Endodermal cell (in vitro differentiated cells): ENCODE results near the gene OTOF. TPM values are rescaled to one million over a fixed set of nuclear protein-coding genes. Genes with fewer than 3 reads are reported as not detected.

Source experiments
- DNase-seq: peaks from one replicate; pipeline ENCODE4 v3.0.0-alpha.2; 2017
- H3K27ac ChIP-seq: 2 replicates; pipeline ENCODE4 v1.5.1; 2013; ENCODE audit warnings: mild to moderate bottlenecking, low read depth, low read length, moderate library complexity
- H3K27me3 ChIP-seq: 2 replicates; pipeline ENCODE4 v1.6.1; 2013; ENCODE audit warnings: mild to moderate bottlenecking, low read length, moderate library complexity; ENCODE audit not compliant: insufficient read depth, control insufficient read depth, poor library complexity, severe bottlenecking
- H3K36me3 ChIP-seq: 2 replicates; pipeline ENCODE4 v1.7.0; 2013; ENCODE audit warnings: mild to moderate bottlenecking, low read length, moderate library complexity; ENCODE audit not compliant: control insufficient read depth, insufficient read depth
- H3K4me1 ChIP-seq: one replicate; pipeline ENCODE4 v1.7.0; 2013; ENCODE audit warnings: low read length; ENCODE audit not compliant: control insufficient read depth, insufficient read depth
- H3K4me3 ChIP-seq: 2 replicates; pipeline ENCODE4 v1.5.1; 2013; ENCODE audit warnings: mild to moderate bottlenecking, low read length, moderate library complexity
- H3K9ac ChIP-seq: 2 replicates; pipeline ENCODE4 v1.6.1; 2013; ENCODE audit warnings: mild to moderate bottlenecking, low read length, moderate library complexity; ENCODE audit not compliant: poor library complexity, severe bottlenecking; ENCODE audit errors: extremely low read depth
- H3K9me3 ChIP-seq: 2 replicates; pipeline ENCODE4 v1.6.1; 2013; ENCODE audit warnings: mild to moderate bottlenecking, low read length, moderate library complexity; ENCODE audit not compliant: control insufficient read depth
- H3K27ac Mint-ChIP-seq: 2 replicates; pipeline ENCODE4 v1.8.0; 2020; ENCODE audit warnings: mixed read lengths
- H3K27me3 Mint-ChIP-seq: 2 replicates; pipeline ENCODE4 v1.8.0; 2021; ENCODE audit warnings: mild to moderate bottlenecking, mixed read lengths; ENCODE audit not compliant: insufficient read depth
- H3K36me3 Mint-ChIP-seq: 2 replicates; pipeline ENCODE4 v1.8.0; 2020; ENCODE audit warnings: low read depth, mixed read lengths
- H3K4me1 Mint-ChIP-seq: 2 replicates; pipeline ENCODE4 v1.8.0; 2020; ENCODE audit warnings: mixed read lengths
- H3K4me3 Mint-ChIP-seq: 2 replicates; pipeline ENCODE4 v1.8.0; 2020; ENCODE audit warnings: mild to moderate bottlenecking, moderate library complexity, mixed read lengths
- H3K9me3 Mint-ChIP-seq: 2 replicates; pipeline ENCODE4 v1.8.0; 2020; ENCODE audit warnings: mild to moderate bottlenecking, mixed read lengths
- CTCF ChIP-seq: fragments of 200-600 bp; sonication (generic); conservative IDR thresholded peaks from 2 replicates; pipeline ENCODE4 v1.5.0; 2021; ENCODE audit warnings: antibody characterized with exemption, mild to moderate bottlenecking
- WGBS, 2 experiments: methylation state at CpG; one replicate each; pipeline versions ENCODE4 v1.1.5 to v1.1.7; 2013; ENCODE audit warnings: missing lambda C conversion rate in 2 of 2, mixed read lengths in 1 of 2; ENCODE audit not compliant: insufficient coverage in 1 of 2, insufficient read length in 1 of 2; 5-methylcytosine and 5-hydroxymethylcytosine counted together
- total RNA-seq, 2 donors: library from RNA; stranded (reverse); fragmentation: NEBNext Ultra II Directional in 1 of 2; extraction: Animal tissue kit (Norgen Biotek cat#: 25700) in 1 of 2; gene quantifications; 2 replicates in 1 of 2; 3 replicates in 1 of 2; pipeline ENCODE4 v1.2.1, GENCODE V29; 2021

The OTOF gene
- total RNA-seq, 2 donors from 2014 or later = 1.1 to 1.2 TPM

- WGBS, 2 experiments = 93 to 95% methylated on average over 4 to 6 of the region's 6 CpGs
- Mint-ChIP-seq H3K36me3 (no peaks in the 10 kb centered on the region), H3K9me3 (no peaks in the 10 kb centered on the region), H3K4me3 (no peak overlapping the region), H3K27ac (no peak overlapping the region), H3K27me3 (peaks cover 2% of the 10 kb centered on the region), H3K4me1 (peaks cover 7% of the 10 kb centered on the region)
- Histone ChIP-seq H3K27ac (no peak overlapping the region), H3K9ac (no peak overlapping the region), H3K4me1 (no peaks in the 10 kb centered on the region), H3K36me3 (no peaks in the 10 kb centered on the region), H3K9me3 (no peaks in the 10 kb centered on the region), H3K27me3 (no peaks in the 10 kb centered on the region), H3K4me3 (no peak overlapping the region)
- no peak for DNase-seq
- TF ChIP-seq CTCF = no peak
Observed at GRCh38 chr2:26411419-26411818, 66.5 kb downstream of the OTOF start.

- H3K4me3 ChIP-seq = no peak overlapping the region
- no peaks in the 10 kb centered on the region for H3K9me3 ChIP-seq
- H3K27ac Mint-ChIP-seq = no peak overlapping the region
- no peaks in the 10 kb centered on the region for H3K4me1 ChIP-seq
- H3K36me3 ChIP-seq = no peaks in the 10 kb centered on the region
- peaks cover 1% of the 10 kb centered on the region for H3K4me1 Mint-ChIP-seq
- TF ChIP-seq CTCF = no peak
- H3K27ac ChIP-seq = no peak overlapping the region
- no peaks in the 10 kb centered on the region for H3K27me3 ChIP-seq
- H3K9me3 Mint-ChIP-seq = no peaks in the 10 kb centered on the region
- DNase-seq = no peak
- H3K27me3 Mint-ChIP-seq = peaks cover 2% of the 10 kb centered on the region
- 100% methylated on average over 1 of the region's 2 CpGs; no CpG with 5 or more reads in 1 of the 2 experiments for WGBS, 2 experiments
- no peaks in the 10 kb centered on the region for H3K36me3 Mint-ChIP-seq
- H3K9ac ChIP-seq = no peak overlapping the region
- no peak overlapping the region for H3K4me3 Mint-ChIP-seq
Observed at GRCh38 chr2:26410764-26411243, 67.1 kb downstream of the OTOF start.

- no peak for DNase-seq
- no peaks in the 10 kb centered on the region for H3K4me1 Mint-ChIP-seq
- no peaks in the 10 kb centered on the region for H3K4me1 ChIP-seq
- no peaks in the 10 kb centered on the region for H3K9me3 ChIP-seq
- no peak overlapping the region for H3K9ac ChIP-seq
- no peak overlapping the region for H3K27ac ChIP-seq
- H3K36me3 ChIP-seq = no peaks in the 10 kb centered on the region
- no peak overlapping the region for H3K4me3 Mint-ChIP-seq
- TF ChIP-seq CTCF = no peak
- no peaks in the 10 kb centered on the region for H3K36me3 Mint-ChIP-seq
- 89 to 95% methylated on average over 1 of the region's 1 CpG for WGBS, 2 experiments
- peaks cover 2% of the 10 kb centered on the region for H3K27me3 Mint-ChIP-seq
- no peak overlapping the region for H3K27ac Mint-ChIP-seq
- H3K4me3 ChIP-seq = no peak overlapping the region
- no peaks in the 10 kb centered on the region for H3K9me3 Mint-ChIP-seq
- no peaks in the 10 kb centered on the region for H3K27me3 ChIP-seq
Observed at GRCh38 chr2:26409785-26410184, 68.1 kb downstream of the OTOF start.
